ENCODE measurements around the gene PPP1R3C.

DNA sequence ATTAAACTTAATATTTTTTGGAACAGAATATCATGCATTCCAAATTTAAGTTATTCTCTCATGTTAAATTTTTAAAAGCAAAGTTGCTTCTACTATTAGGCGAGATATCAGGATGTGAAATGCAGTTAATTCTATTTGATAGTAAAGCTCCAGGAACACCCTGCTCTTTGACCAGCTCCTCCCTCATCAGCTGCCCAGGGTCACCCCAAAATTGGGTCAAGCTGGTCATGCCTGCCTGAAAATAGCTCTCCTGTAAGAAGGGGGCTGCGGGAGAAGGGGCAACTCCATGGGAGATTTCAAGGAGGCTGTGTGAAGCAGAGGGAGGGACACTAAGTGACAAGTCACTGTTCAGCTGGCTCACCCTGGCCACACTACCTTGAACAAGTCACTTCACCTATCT is 5.9 kb downstream of the PPP1R3C start:
- TF ChIP-seq, protein P1, sequence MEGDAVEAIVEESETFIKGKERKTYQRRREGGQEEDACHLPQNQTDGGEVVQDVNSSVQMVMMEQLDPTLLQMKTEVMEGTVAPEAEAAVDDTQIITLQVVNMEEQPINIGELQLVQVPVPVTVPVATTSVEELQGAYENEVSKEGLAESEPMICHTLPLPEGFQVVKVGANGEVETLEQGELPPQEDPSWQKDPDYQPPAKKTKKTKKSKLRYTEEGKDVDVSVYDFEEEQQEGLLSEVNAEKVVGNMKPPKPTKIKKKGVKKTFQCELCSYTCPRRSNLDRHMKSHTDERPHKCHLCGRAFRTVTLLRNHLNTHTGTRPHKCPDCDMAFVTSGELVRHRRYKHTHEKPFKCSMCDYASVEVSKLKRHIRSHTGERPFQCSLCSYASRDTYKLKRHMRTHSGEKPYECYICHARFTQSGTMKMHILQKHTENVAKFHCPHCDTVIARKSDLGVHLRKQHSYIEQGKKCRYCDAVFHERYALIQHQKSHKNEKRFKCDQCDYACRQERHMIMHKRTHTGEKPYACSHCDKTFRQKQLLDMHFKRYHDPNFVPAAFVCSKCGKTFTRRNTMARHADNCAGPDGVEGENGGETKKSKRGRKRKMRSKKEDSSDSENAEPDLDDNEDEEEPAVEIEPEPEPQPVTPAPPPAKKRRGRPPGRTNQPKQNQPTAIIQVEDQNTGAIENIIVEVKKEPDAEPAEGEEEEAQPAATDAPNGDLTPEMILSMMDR (conservative IDR thresholded peaks at IDR 0.05; ENCODE audit: low read length): no peak
- TF ChIP-seq EZH2phosphoT487 (IDR thresholded peaks at IDR 0.05; ENCODE audit: borderline replicate concordance, low read depth, low read length): no peak

Measured in OCI-LY7 (cell line).